A673 (cell line): ENCODE results near the gene LYSMD4. TPM values are rescaled to one million over a fixed set of nuclear protein-coding genes. Genes with fewer than 3 reads are reported as not detected.

Source experiments
- BruUV-seq: library from RNA; stranded (reverse); fragments of 400-500 nt; replicated peaks from 2 replicates; lab custom pipeline; 2021; lab: Mats Ljungman, UMichigan
- CTCF ChIA-PET: fragments of 300-600 bp; sonication (Branson Sonifier 250); formaldehyde crosslinking; loops from one replicate; lab custom pipeline; 2022; ENCODE audit warnings: antibody characterized with exemption; lab: Charles Lee
- POLR2A ChIA-PET: fragments of 300-600 bp; sonication (Branson Sonifier 250); formaldehyde crosslinking; loops from one replicate; lab custom pipeline; 2022; ENCODE audit warnings: antibody characterized with exemption; ENCODE audit not compliant: low non-redundant PET; lab: Charles Lee
- DNase-seq: peaks from one replicate; pipeline ENCODE4 v3.0.0-alpha.2; 2015; ENCODE audit warnings: low spot score
- H3K27ac ChIP-seq: fragments of 200-600 bp; sonication (generic); 2 replicates; pipeline ENCODE4 v1.5.1; 2016; ENCODE audit warnings: mixed run types, low read depth, mild to moderate bottlenecking, mixed read lengths, antibody characterized with exemption, low read length; ENCODE audit not compliant: poor library complexity, severe bottlenecking
- H3K27me3 ChIP-seq: fragments of 200-600 bp; sonication (generic); replicated peaks from 2 replicates; pipeline ENCODE4 v1.6.1; 2017; ENCODE audit warnings: mixed run types, low read depth, mild to moderate bottlenecking, mixed read lengths, antibody characterized with exemption, low read length; ENCODE audit not compliant: insufficient read depth, poor library complexity
- H3K36me3 ChIP-seq: fragments of 200-600 bp; sonication (generic); 2 replicates; pipeline ENCODE4 v1.6.1; 2016; ENCODE audit warnings: mixed run types, mild to moderate bottlenecking, mixed read lengths, antibody characterized with exemption, low read length; ENCODE audit not compliant: insufficient read depth, poor library complexity, severe bottlenecking
- H3K4me1 ChIP-seq: fragments of 200-600 bp; sonication (generic); 2 replicates; pipeline ENCODE4 v1.6.1; 2017; ENCODE audit warnings: mixed run types, mild to moderate bottlenecking, mixed read lengths, antibody characterized with exemption, low read length; ENCODE audit not compliant: insufficient read depth, poor library complexity, severe bottlenecking
- H3K4me3 ChIP-seq: fragments of 200-600 bp; sonication (generic); 2 replicates; pipeline ENCODE4 v1.5.1; 2016; ENCODE audit warnings: low read depth, mixed run types, mild to moderate bottlenecking, mixed read lengths, low read length; ENCODE audit not compliant: poor library complexity, severe bottlenecking
- H3K9me3 ChIP-seq: fragments of 200-600 bp; sonication (generic); 2 replicates; pipeline ENCODE4 v1.6.1; 2016; ENCODE audit warnings: mixed run types, low read depth, mild to moderate bottlenecking, mixed read lengths, antibody characterized with exemption, low read length; ENCODE audit not compliant: poor library complexity, severe bottlenecking
- CTCF ChIP-seq: fragments of 300-800, 200-600 bp; sonication (generic); conservative IDR thresholded peaks from 2 replicates; pipeline ENCODE4 v1.5.1; 2017; ENCODE audit warnings: low read depth, mild to moderate bottlenecking, antibody characterized with exemption, low read length, moderate library complexity, mixed read lengths
- EZH2 ChIP-seq: fragments of 200-600 bp; sonication (generic); IDR thresholded peaks from 2 replicates; pipeline ENCODE4 v1.6.1; 2017; ENCODE audit warnings: borderline replicate concordance, low read depth, mild to moderate bottlenecking, mixed read lengths, antibody characterized with exemption, low read length; ENCODE audit not compliant: poor library complexity, severe bottlenecking
- intact Hi-C: fragments of 100-400 bp; cut with micrococcal nuclease; formaldehyde crosslinking; loops from one replicate; pipeline ENCODE4 v1.10.0; 2022; ENCODE audit not compliant: unreplicated experiment
- total RNA-seq: library from RNA; stranded (reverse); gene quantifications from 2 replicates; pipeline ENCODE4 v1.2.3, GENCODE V29; 2021

Gene LYSMD4
- total RNA-seq, 1 experiment from 2014 or later = 5.8 TPM

DNA sequence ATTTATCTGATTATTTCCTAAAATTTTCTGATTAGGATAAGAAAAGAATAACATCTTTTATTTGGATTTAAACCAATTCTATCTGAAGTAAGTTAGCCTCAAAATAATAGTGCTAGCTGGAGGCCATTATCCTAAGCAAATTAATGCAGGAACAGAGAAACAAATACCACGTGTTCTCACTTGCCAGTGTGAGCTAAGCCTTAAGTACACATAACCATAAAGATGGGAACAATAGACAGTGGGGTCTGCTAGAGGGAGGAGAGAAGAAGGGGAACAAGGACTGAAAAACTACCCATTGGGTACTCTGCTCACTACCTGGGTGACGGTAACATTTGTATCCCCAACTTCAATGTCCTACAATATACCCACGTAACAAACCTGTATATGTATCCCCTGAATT lies 31.3 kb upstream of the LYSMD4 start:
- H3K9me3 ChIP-seq = no peaks in the 10 kb centered on the region
- no peak for TF ChIP-seq EZH2
- TF ChIP-seq CTCF = no peak
- no TSS peak for BruUV-seq
- CTCF ChIA-PET = no interaction called here
- H3K27me3 ChIP-seq = no peaks in the 10 kb centered on the region
- intact Hi-C loops = no loop called here
- no peak for DNase-seq
- H3K27ac ChIP-seq = no peak overlapping the region
- H3K4me3 ChIP-seq = no peak overlapping the region
- no peaks in the 10 kb centered on the region for H3K36me3 ChIP-seq
- no peaks in the 10 kb centered on the region for H3K4me1 ChIP-seq
- POLR2A ChIA-PET = no interaction called here

DNA sequence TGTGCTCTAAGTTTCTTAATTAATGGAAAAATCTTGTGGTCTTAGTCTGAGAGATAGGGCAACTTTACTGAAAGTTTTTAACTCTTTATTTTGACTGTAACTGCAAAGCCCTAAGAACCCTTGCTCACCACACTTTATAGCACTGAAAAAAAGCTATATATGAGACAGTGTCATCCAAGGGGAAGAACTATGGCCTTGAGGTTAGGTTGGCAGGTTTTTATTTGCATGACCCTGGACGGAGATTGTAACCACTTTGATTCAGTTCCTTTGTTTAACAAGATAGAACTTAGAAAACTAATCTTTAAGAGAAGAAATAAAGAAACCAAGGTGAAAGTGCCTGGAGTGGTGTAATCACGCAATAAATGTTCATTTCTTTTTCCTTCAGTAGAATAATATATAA lies 30.6 kb upstream of the LYSMD4 start:
- no peaks in the 10 kb centered on the region for H3K9me3 ChIP-seq
- no peaks in the 10 kb centered on the region for H3K36me3 ChIP-seq
- no peaks in the 10 kb centered on the region for H3K27me3 ChIP-seq
- BruUV-seq = no TSS peak
- TF ChIP-seq CTCF (no peak), EZH2 (no peak)
- no peaks in the 10 kb centered on the region for H3K4me1 ChIP-seq
- ChIA-PET CTCF (no interaction called here), POLR2A (no interaction called here)
- DNase-seq = no peak
- no peak overlapping the region for H3K27ac ChIP-seq
- intact Hi-C loops = no loop called here
- no peak overlapping the region for H3K4me3 ChIP-seq

GRCh38 chr15:99762288-99762687 lies 29.1 kb upstream of the LYSMD4 start:
- no peak for DNase-seq
- intact Hi-C loops = no loop called here
- no peaks in the 10 kb centered on the region for H3K27me3 ChIP-seq
- no peaks in the 10 kb centered on the region for H3K36me3 ChIP-seq
- no peak overlapping the region for H3K27ac ChIP-seq
- CTCF ChIA-PET = no interaction called here
- BruUV-seq = no TSS peak
- H3K4me3 ChIP-seq = no peak overlapping the region
- TF ChIP-seq CTCF = no peak
- TF ChIP-seq EZH2 = no peak
- POLR2A ChIA-PET = no interaction called here
- no peaks in the 10 kb centered on the region for H3K9me3 ChIP-seq
- H3K4me1 ChIP-seq = no peaks in the 10 kb centered on the region
